Stimulated activated CD4-positive, alpha-beta T cell treated with anti-CD3 and anti-CD28 coated beads, TNF-alpha, amount 100 ng/mL, for 1 hour (primary cell): Measurements from ENCODE around the gene CADM2.
A peak's percentile ranks its signal among the peaks of the same experiment; 100 is the strongest.
"Not testable (repeated sequence)": the region's sequence is repeated elsewhere in the genome, so short reads cannot be mapped to it uniquely, and the experiment has no call there.

Source experiments
- DNase-seq, 3 donors: peaks; one replicate each; pipeline ENCODE4 v3.0.0-alpha.2; 2020; ENCODE audit warnings: low read depth in 3 of 3, low spot score in 1 of 3

CADM2 gene

DNA sequence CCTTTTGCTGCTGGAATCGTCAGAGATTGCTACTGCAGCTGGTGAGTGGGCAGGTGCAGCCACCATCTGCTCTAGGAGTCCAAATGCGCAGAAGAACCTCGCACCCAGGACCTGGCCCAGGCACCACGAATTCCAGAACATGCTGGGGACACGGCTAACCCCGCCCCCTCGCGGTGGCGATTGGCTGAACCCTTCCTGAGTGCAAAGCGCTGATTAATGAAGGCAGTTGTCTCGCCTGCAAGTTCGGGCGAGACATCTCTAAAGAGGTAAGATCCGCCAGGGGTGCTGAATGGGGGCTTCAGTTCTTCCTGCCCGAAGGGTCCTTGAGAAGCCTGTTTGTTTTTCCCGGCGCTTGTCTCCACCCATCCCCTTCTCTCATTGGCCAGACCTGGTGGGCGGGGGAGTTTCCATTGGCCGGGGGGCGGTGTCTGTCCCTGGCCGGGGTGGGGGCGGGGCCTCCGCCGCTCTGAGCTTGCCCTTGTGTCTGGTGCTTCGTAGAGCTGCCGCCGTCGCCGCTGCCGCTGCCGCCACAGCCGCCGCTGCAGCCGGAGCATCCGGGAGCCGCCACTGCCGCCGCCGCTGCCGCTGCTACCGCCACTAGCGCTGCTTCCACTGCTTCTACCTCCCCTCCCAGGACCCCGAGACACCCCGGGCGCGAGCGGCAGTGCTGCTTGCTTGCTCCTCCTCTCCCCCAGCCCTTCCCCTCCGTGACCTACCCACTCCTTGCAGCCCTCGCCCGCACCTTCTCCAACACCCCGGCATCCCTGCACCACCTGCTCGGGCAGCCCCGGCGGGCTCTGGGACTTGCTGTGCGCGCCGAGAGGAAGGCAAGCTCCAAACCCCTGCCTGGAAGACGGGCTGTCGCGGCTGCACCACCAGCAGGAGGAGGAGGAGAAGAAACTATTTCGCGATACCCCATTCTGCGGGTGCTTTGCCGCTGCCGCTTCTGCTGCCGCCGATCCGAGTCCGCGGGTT lies at the start of gene CADM2:
CADM2 (plus strand) TSS at position 495 of the 975 bp plus-strand sequence.
- peak; percentile 7 to 46 (median 22) for DNase-seq

DNA sequence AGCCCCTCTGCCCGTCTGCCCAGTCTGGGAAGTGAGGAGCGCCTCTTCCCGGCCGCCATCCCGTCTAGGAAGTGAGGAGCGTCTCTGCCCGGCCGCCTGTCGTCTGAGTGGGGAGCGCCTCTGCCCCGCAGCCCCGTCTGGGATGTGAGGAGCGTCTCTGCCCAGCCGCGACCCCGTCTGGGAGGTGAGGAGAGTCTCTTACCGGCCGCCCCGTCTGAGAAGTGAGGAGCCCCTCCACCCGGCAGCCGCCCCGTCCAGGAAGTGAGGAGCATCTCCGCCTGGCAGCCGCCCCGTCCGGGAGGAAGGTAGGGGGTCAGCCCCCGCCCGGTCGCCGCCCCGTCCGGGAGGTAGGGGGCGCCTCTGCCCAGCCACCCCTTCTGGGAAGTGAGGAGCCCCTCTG lies 40.2 kb upstream of the CADM2 start:
- not testable (repeated sequence) for DNase-seq

GRCh38 chr3:84922682-84923081 lies 36.1 kb upstream of the CADM2 start:
- DNase-seq: no peak

DNA sequence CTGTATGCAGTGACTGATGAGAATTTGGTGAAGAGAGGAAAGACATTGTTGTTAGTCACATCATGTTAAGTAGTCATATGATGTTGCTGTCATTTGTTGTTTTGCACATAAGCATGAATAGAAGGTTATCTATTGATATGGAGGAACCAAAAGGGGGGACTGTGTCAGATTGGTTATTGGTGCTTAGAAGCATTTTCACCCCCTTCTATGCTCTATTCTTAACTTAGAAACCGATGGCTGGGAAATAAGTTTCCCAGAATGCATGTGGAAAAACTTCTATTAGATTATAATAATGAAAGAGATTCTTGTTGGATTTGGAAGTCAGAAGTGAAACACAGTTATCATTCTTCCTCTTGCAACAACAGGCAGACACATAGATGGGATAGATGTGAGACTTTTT lies 33.2 kb upstream of the CADM2 start:
- no peak for DNase-seq

DNA sequence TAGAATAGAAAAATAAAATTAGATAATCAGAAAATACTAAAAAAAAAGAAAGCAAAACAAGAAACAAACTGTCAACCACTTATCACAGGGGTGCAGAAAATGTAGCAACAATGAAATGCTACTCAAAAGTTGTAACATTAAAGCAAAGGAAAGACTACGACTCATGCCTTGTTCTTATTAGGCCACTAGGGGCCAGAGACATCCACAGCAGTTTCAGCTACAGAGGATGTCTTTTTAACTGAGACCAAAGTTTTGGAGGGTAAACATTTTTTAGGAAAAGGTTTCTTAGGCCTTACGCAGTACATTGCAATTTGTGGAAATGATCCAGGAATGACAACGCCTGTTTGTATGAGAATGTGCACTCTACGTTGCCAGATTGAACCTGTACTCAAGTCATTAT lies 15.4 kb upstream of the CADM2 start:
- DNase-seq: no peak

GRCh38 chr3:84946240-84946639 lies 12.5 kb upstream of the CADM2 start:
- no peak for DNase-seq

DNA sequence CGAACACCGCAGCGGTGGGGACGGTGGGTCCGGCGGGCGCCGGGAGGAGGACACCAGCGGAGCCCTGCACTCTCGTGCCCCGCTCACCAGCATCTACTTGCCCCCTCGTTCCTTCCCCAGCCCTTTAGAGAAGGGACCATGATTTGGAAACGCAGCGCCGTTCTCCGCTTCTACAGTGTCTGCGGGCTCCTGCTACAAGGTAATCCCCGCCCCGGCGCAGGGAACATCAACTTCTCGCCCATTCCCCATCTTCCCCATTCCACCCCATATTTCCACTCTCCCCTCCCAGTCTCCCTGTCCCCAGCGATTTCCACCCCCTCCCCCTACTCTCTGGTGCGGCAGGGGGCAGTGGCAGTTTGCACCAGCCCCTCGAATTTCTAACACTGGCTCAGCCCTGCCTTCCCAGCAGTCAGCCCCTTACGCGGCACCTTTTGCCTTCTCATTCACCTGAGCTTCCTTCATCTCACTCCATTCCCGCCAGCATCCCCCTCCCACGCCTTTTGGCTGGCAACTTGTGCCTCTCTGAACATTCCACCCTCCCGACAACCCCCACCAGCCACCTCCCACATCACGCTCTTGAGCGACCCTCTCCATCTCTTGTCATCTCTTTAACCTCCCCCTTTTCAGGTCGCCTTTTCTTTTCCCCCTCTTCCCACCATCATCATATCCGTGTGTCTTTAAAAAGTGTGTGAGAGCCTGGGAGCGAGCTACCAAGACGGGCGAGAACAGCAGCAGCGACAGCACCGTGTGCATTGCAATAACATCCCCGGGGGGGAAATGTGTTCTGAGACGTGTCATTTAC lies 882 bp downstream of the CADM2 start:
- DNase-seq: no peak

DNA sequence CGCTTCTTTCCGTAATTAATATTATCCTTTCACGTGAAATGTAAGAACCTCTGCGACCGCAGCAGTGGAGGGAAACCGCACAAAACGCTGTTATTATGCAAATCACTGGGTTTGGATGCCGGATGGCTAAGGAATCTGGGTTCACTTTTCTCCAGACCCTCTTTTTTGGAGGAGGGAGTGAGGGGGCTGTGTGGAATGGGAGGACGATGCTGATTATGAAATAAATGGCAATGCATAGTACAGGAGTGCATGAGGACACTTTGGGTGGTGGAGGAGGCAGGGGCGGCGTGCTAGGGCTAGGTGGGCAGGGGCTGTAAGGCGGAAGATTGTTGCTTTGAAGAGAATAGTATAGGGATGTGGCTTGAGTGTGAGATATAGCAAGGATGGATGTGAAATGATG lies 1.8 kb downstream of the CADM2 start:
- no peak for DNase-seq

GRCh38 chr3:84961011-84961410 lies 2.2 kb downstream of the CADM2 start:
- no peak for DNase-seq

GRCh38 chr3:84961521-84962255 lies 2.9 kb downstream of the CADM2 start:
- DNase-seq: no peak

- DNase-seq: no peak
Observed at GRCh38 chr3:84962415-84962814, 3.6 kb downstream of the CADM2 start.

DNA sequence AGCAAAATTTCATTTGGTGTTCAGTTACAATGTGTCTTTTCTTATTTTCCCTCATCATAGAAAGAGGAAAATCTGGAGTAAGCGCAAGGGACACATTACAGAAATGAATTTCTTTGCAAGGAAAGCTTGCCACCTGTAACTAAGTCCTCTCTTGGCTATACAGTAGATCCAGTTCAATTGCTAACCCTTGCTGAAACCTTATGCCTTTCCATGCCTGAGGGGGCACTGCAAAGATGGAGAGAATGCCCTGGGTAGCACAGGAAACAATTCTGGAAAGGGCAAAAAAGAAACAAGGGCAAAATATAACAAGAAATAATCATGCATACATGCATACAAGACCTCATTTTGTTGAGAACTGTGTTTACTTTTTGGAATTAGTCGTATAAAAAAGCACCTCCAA lies 4.3 kb downstream of the CADM2 start:
- no peak for DNase-seq

DNA sequence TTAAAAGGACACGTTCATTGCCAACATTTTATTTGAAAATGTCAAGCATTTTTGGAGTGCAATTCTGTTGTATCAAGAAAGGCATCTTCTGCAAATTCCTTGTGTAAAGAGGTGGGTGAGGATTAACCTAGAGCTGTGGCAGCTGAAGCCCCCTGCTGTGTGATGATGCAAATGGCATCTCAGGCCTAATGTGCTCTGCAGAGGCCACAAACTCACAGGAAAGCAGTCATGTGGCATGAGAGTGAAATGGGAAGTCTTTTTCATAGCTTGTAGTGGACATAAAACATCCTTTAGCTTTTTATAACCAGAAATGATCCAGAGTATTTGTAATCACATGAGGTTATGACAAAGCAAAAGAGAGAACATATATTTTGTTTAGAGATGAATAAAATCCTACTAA lies 6.4 kb downstream of the CADM2 start:
- DNase-seq: no peak

GRCh38 chr3:84967767-84968581 lies 9.2 kb downstream of the CADM2 start:
- DNase-seq: no peak

- no peak for DNase-seq
Observed at GRCh38 chr3:84968701-84969235, 10.0 kb downstream of the CADM2 start.

DNA sequence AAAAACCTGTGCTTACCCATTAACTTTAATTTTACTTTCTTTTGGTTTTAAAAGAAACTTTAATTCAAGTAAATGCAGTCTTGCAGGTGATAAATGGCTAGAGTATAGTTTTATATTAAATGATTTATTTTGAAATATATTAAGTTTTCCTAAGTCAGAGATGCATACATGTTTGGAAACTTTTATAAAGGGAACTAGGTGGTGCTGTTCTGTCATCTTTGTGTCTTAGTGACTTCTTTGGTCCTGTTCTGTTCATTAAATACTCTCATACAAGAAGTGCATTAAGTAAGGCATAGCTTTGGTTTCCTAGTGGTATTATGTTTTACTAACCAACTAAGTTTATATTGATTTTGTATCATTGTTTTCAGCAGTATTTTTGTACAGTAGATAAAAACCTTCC lies 15.6 kb downstream of the CADM2 start:
- DNase-seq: no peak

GRCh38 chr3:84977021-84977420 lies 18.2 kb downstream of the CADM2 start:
- no peak for DNase-seq

DNA sequence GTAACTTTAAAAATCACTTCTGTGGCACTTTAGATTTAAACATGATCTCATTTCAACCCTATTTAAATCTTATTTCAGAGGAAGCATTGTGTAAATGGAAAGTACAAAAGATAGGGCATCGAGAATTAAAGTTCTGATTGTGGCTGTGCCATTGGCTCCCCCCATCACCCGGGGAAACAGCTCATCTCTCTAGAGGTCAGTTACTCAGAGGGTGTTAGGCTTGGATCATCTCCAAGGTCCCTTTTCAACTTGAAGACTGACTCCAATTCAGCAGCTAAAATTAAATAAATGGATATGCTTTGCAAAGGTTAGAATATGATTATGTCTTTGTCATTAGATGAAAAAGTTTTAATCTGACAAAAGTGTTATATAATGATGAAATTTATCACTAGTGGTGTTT lies 20.1 kb downstream of the CADM2 start:
- no peak for DNase-seq

DNA sequence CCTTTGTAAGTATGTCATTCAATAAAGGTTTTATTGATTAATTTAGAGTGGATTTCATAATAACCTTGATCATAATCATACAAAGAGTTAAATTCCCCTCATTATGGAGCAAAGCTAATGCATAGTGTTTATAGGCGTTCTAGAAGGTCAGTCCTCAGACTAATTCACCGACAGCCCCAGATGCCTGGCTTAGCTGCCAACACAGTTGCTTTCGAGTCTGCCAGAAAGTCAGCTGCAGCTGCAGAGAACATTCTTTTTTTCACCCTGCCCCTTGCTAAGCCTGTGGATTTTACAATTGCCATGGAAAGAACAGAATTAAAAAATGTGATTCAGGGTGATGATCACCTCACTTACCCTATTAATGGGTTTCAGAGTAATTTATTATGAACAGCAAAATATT lies 21.2 kb downstream of the CADM2 start:
- no peak for DNase-seq

- no peak for DNase-seq
Observed at GRCh38 chr3:84980456-84980855, 21.7 kb downstream of the CADM2 start.
